ENCODE data around the gene UBASH3A. TPM values are rescaled to one million over a fixed set of nuclear protein-coding genes. Genes with fewer than 3 reads are reported as not detected.

Gene UBASH3A
- polyA plus RNA-seq, 1 of the 3 experiments (the other 2 are of a cell fraction) = not detected

GRCh38 chr21:42429856-42430255 is 26.2 kb downstream of the UBASH3A start (continued):
- no peak for TF ChIP-seq REST (IDR thresholded peaks at IDR 0.05; ENCODE audit: low read depth, low read length)

GRCh38 chr21:42430521-42430920 is 26.8 kb downstream of the UBASH3A start:
- ChIA-PET CTCF (interaction anchor here (0.7 to 1.5 kb wide), 4 partner anchors 29 to 285 kb away, joined by 3 to 5 read pairs (median 4); no protein-coding TSS in a partner anchor), POLR2A (no interaction called here)
- H3K4me1 ChIP-seq (ENCODE audit: control insufficient read depth in 1 of 2, insufficient read depth in 2 of 2, low read depth in 1 of 2, low read length in 1 of 2) = no peaks in the 10 kb centered on the region; a peak in 2 of 4 replicates
- no peaks in the 10 kb centered on the region for H3F3A ChIP-seq (replicated peaks; ENCODE audit: insufficient read depth)
- 13% methylated on average over 2 of the region's 6 CpGs for WGBS (ENCODE audit: low lambda C conversion rate)
- H3K9me3 ChIP-seq = peaks cover 5% of the 10 kb centered on the region; the same call in 1 of the 2 replicates
- DNase-seq = no peak
- no peak overlapping the region for H2AFZ ChIP-seq (ENCODE audit: low read depth)
- H4K20me1 ChIP-seq (ENCODE audit: insufficient read depth) = no peaks in the 10 kb centered on the region
- no peak overlapping the region for H3K27ac ChIP-seq (ENCODE audit: low read depth in 2 of 2, low read length in 1 of 2)
- TF ChIP-seq YY1 (IDR thresholded peaks at IDR 0.05; ENCODE audit: low read depth) = no peak
- no peak for TF ChIP-seq USF1 (IDR thresholded peaks at IDR 0.05; ENCODE audit: borderline replicate concordance, low read depth)
- TF ChIP-seq RAD21 (IDR thresholded peaks at IDR 0.05; ENCODE audit: low read length) = no peak
- TF ChIP-seq MAX (IDR thresholded peaks at IDR 0.05; ENCODE audit: low read depth) = no peak
- no peak overlapping the region for H3K4me3 ChIP-seq (ENCODE audit: low read depth in 2 of 2, low read length in 1 of 2)
- no peak overlapping the region for H3K4me2 ChIP-seq
- H3K9ac ChIP-seq = no peak overlapping the region
- no peaks in the 10 kb centered on the region for H3K9me2 ChIP-seq
- H3K27me3 ChIP-seq (ENCODE audit: insufficient read depth) = no peaks in the 10 kb centered on the region
- H3K36me3 ChIP-seq (replicated peaks in 1 of 2; ENCODE audit: control insufficient read depth in 1 of 2, insufficient read depth in 2 of 2, low read length in 1 of 2) = no peaks in the 10 kb centered on the region
- H3K79me2 ChIP-seq (ENCODE audit: insufficient read depth) = no peaks in the 10 kb centered on the region

GRCh38 chr21:42431196-42431595 is 27.5 kb downstream of the UBASH3A start:
- Histone ChIP-seq H3K4me3 (ENCODE audit: low read depth in 2 of 2, low read length in 1 of 2) (no peak overlapping the region), H3K4me1 (ENCODE audit: control insufficient read depth in 1 of 2, insufficient read depth in 2 of 2, low read depth in 1 of 2, low read length in 1 of 2) (no peaks in the 10 kb centered on the region; a peak in 1 of 4 replicates), H2AFZ (ENCODE audit: low read depth) (no peak overlapping the region), H4K20me1 (ENCODE audit: insufficient read depth) (no peaks in the 10 kb centered on the region), H3K27ac (ENCODE audit: low read depth in 2 of 2, low read length in 1 of 2) (no peak overlapping the region), H3K79me2 (ENCODE audit: insufficient read depth) (no peaks in the 10 kb centered on the region), H3K27me3 (ENCODE audit: insufficient read depth) (no peaks in the 10 kb centered on the region), H3F3A (replicated peaks; ENCODE audit: insufficient read depth) (no peaks in the 10 kb centered on the region), H3K36me3 (replicated peaks in 1 of 2; ENCODE audit: control insufficient read depth in 1 of 2, insufficient read depth in 2 of 2, low read length in 1 of 2) (no peaks in the 10 kb centered on the region), H3K9me3 (peaks cover 5% of the 10 kb centered on the region; the same call in 1 of the 2 replicates), H3K4me2 (no peak overlapping the region), H3K9ac (no peak overlapping the region), H3K9me2 (no peaks in the 10 kb centered on the region)
- TF ChIP-seq FOXM1 (IDR thresholded peaks at IDR 0.05; ENCODE audit: low read depth) (no peak), MAX (IDR thresholded peaks at IDR 0.05; ENCODE audit: low read depth) (no peak)
- DNase-seq = no peak
- ChIA-PET CTCF (interaction anchor here (0.8 to 1.0 kb wide), 2 partner anchors 146 to 286 kb away, joined by 3 to 5 read pairs; no protein-coding TSS in a partner anchor), POLR2A (no interaction called here)
- 38% methylated on average over 5 of the region's 7 CpGs for WGBS (ENCODE audit: low lambda C conversion rate)
